OCI-LY1 (cell line): Measurements from ENCODE around the gene PARG.

Experiments used
- H2AFZ ChIP-seq: fragments of 200-600 bp; sonication (generic), shearing (Covaris generic); 2 replicates; pipeline ENCODE4 v1.6.0; 2014; ENCODE audit warnings: antibody characterized with exemption, mild to moderate bottlenecking, low read length
- H3F3A ChIP-seq: fragments of 200-600 bp; sonication (generic), shearing (Covaris generic); 2 replicates; pipeline ENCODE4 v1.6.0; 2014; ENCODE audit warnings: mild to moderate bottlenecking, antibody characterized with exemption, low read length, moderate library complexity; ENCODE audit not compliant: insufficient read depth
- H3K27ac ChIP-seq: fragments of 200-600 bp; sonication (generic); 2 replicates; pipeline ENCODE4 v1.5.1; 2014; ENCODE audit warnings: low read length, mixed run types, mild to moderate bottlenecking, low read depth; ENCODE audit not compliant: poor library complexity, severe bottlenecking
- H3K27me3 ChIP-seq: fragments of 200-600 bp; sonication (generic); 2 replicates; pipeline ENCODE4 v1.6.0; 2014; ENCODE audit warnings: antibody characterized with exemption, mild to moderate bottlenecking, low read length, moderate library complexity; ENCODE audit not compliant: insufficient read depth
- H3K36me3 ChIP-seq: fragments of 200-600 bp; sonication (generic); 2 replicates; pipeline ENCODE4 v1.6.1; 2014; ENCODE audit warnings: mild to moderate bottlenecking, antibody characterized with exemption, low read length, moderate library complexity, mixed read lengths; ENCODE audit not compliant: insufficient read depth
- H3K4me1 ChIP-seq: fragments of 200-600 bp; sonication (generic); 2 replicates; pipeline ENCODE4 v1.5.1; 2014; ENCODE audit warnings: mild to moderate bottlenecking, low read length, moderate library complexity; ENCODE audit not compliant: insufficient read depth, severe bottlenecking
- H3K4me2 ChIP-seq: fragments of 200-600 bp; sonication (generic), shearing (Covaris generic); 2 replicates; pipeline ENCODE4 v1.6.1; 2014; ENCODE audit warnings: low read length
- H3K4me3 ChIP-seq: fragments of 200-600 bp; sonication (generic); 2 replicates; pipeline ENCODE4 v1.5.1; 2014; ENCODE audit warnings: low read length, low read depth, mild to moderate bottlenecking, mixed read lengths; ENCODE audit not compliant: poor library complexity, severe bottlenecking
- H3K79me2 ChIP-seq: fragments of 200-600 bp; shearing (Covaris generic); 2 replicates; pipeline ENCODE4 v1.6.1; 2016; ENCODE audit warnings: mixed run types, low read length, mixed read lengths; ENCODE audit not compliant: insufficient read depth
- H3K9ac ChIP-seq: fragments of 200-600 bp; sonication (generic), shearing (Covaris generic); 2 replicates; pipeline ENCODE4 v1.6.1; 2014; ENCODE audit warnings: mild to moderate bottlenecking, low read length, mixed read lengths
- H3K9me2 ChIP-seq: fragments of 200-600 bp; sonication (generic), shearing (Covaris generic); 2 replicates; pipeline ENCODE4 v1.6.1; 2014; ENCODE audit warnings: low read depth, mild to moderate bottlenecking, low read length, mixed read lengths
- H3K9me3 ChIP-seq: fragments of 200-600 bp; shearing (Covaris generic); 2 replicates; pipeline ENCODE4 v1.6.1; 2014; ENCODE audit warnings: low read length, mixed read lengths
- H4K20me1 ChIP-seq: fragments of 200-600 bp; sonication (generic), shearing (Covaris generic); 2 replicates; pipeline ENCODE4 v1.6.0; 2016; ENCODE audit warnings: mild to moderate bottlenecking, low read length; ENCODE audit not compliant: insufficient read depth
- CTCF ChIP-seq: fragments of 200-600 bp; sonication (generic), shearing (Covaris generic); IDR thresholded peaks from 2 replicates; pipeline ENCODE4 v1.5.1; 2017; ENCODE audit warnings: mild to moderate bottlenecking, antibody characterized with exemption, low read length, moderate library complexity, mixed read lengths
- EZH2 ChIP-seq: fragments of 200-600 bp; sonication (generic), shearing (Covaris generic); IDR thresholded peaks from 2 replicates; pipeline ENCODE4 v1.8.0; 2017; ENCODE audit warnings: borderline replicate concordance, mixed run types, mild to moderate bottlenecking, antibody characterized with exemption, low read length, moderate library complexity, mixed read lengths

PARG gene

GRCh38 chr10:49803988-49804387 is 137.8 kb downstream of the PARG start:
- Histone ChIP-seq H3K79me2 (no peaks in the 10 kb centered on the region), H3K4me2 (no peak overlapping the region), H3K4me1 (no peaks in the 10 kb centered on the region), H3K9me2 (no peaks in the 10 kb centered on the region), H4K20me1 (no peaks in the 10 kb centered on the region), H3K27ac (no peak overlapping the region), H3K4me3 (no peak overlapping the region), H3K27me3 (no peaks in the 10 kb centered on the region), H3F3A (no peaks in the 10 kb centered on the region), H3K9ac (no peak overlapping the region), H3K9me3 (no peaks in the 10 kb centered on the region), H3K36me3 (no peaks in the 10 kb centered on the region), H2AFZ (no peak overlapping the region)
- no peak for TF ChIP-seq CTCF
- no peak for TF ChIP-seq EZH2

GRCh38 chr10:49798275-49798674 is 143.6 kb downstream of the PARG start:
- Histone ChIP-seq H2AFZ (no peak overlapping the region), H3K27me3 (no peaks in the 10 kb centered on the region), H3K4me3 (no peak overlapping the region), H3K36me3 (no peaks in the 10 kb centered on the region), H3K9me3 (no peaks in the 10 kb centered on the region), H3K4me2 (no peak overlapping the region), H3K9me2 (no peaks in the 10 kb centered on the region), H3K27ac (no peak overlapping the region), H3K79me2 (no peaks in the 10 kb centered on the region), H3F3A (no peaks in the 10 kb centered on the region), H4K20me1 (no peaks in the 10 kb centered on the region), H3K4me1 (no peaks in the 10 kb centered on the region), H3K9ac (no peak overlapping the region)
- TF ChIP-seq EZH2 = no peak
- TF ChIP-seq CTCF = no peak

GRCh38 chr10:49791100-49791499 is 150.7 kb downstream of the PARG start:
- Histone ChIP-seq H3K4me1 (no peaks in the 10 kb centered on the region), H2AFZ (no peak overlapping the region), H3K27me3 (no peaks in the 10 kb centered on the region; the same call in 1 of the 2 replicates), H3K9ac (no peak overlapping the region), H3K9me2 (no peaks in the 10 kb centered on the region), H3K4me2 (no peak overlapping the region), H3F3A (no peaks in the 10 kb centered on the region), H3K4me3 (no peak overlapping the region), H4K20me1 (no peaks in the 10 kb centered on the region), H3K36me3 (no peaks in the 10 kb centered on the region), H3K9me3 (no peaks in the 10 kb centered on the region), H3K79me2 (no peaks in the 10 kb centered on the region), H3K27ac (no peak overlapping the region)
- TF ChIP-seq EZH2 (no peak), CTCF (no peak)
